Stimulated activated CD8-positive, alpha-beta memory T cell treated with anti-CD3 and anti-CD28 coated beads, Interleukin-7, amount 100 ng/mL, for 48 hours (primary cell): ENCODE data around the gene CCNE1.

Source experiments
- DNase-seq, 2 donors: peaks; one replicate each; pipeline ENCODE4 v3.0.0-alpha.2; 2020; ENCODE audit warnings: low read depth in 1 of 2; ENCODE audit errors: extremely low read depth in 1 of 2

The CCNE1 gene

DNA sequence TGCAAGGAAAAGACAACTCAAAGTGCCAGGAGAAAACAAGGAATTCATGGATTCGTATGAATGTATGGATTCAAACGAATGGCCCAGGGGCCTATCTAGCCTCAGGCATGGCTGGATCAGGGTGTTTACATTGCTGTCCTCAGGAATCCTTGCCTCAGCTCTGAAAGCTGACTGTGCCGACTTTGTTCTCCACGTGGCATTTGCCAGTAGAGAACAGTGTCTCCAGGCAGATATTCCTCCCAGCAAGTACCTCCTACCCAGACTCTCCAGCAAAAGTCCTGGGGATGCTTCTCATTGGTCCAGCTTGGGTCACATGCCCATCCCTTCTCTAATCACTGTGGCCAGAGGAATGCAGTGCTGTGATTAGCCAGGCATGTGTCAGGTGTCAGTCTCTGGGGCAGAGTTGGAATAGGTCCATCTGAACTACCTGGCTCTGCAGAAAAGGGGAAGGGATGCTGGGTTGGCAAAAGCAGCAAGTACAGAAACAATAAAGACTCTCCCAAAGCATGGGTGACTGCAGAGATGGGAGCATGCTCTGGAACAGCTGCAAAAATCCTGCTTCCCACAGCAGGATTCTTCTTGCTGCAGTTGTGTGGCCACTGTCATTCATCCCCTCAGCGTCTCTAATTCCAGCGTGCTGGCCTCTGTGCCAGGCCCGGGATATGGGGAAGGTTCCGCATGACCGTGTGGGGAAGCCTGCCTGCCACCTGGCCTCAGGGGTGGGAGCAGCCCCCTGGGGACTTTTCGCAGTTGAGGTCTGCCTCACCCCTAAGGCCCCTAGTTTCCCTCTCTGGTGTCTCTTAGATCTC, 30.0 kb downstream of the CCNE1 start:
- no peak for DNase-seq

- DNase-seq, result no peak
Observed at GRCh38 chr19:29842471-29843179, 30.8 kb downstream of the CCNE1 start.

- DNase-seq, result no peak
Observed at GRCh38 chr19:29843180-29844051, 31.6 kb downstream of the CCNE1 start.

GRCh38 chr19:29844891-29845573, 33.2 kb downstream of the CCNE1 start:
- DNase-seq, result peak; percentile 89 to 91

DNA sequence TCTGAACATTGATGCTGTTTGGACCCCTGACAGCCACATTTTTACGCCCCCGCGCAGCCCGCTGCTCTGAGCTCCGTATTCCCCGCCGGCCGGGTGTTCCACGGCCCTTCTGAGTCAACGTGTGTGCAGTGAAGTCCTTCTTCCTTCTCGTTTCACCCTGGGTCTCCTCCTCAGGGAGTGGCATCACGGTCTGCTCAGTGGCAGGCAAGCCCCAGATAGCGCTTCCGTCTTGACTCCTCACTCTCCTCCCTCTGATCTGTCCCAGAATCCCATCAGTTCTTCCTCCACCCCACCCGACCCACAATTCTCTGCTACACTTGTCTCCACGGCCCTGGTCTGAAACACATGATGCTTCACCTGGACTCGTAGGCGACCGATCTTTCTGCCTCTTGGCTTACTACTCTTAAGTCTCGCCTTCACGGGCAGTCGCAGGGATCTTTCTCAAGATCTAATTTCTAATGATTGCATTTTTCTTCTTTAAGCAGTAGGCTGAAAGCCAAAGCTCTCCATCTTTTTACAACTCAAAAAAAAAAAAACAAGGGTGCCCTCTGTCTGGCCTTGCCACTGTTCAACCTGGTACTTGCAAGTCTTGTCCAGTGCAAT, 33.9 kb downstream of the CCNE1 start:
- no peak for DNase-seq

- DNase-seq, result no peak
Observed at GRCh38 chr19:29849208-29849607, 37.4 kb downstream of the CCNE1 start.

DNA sequence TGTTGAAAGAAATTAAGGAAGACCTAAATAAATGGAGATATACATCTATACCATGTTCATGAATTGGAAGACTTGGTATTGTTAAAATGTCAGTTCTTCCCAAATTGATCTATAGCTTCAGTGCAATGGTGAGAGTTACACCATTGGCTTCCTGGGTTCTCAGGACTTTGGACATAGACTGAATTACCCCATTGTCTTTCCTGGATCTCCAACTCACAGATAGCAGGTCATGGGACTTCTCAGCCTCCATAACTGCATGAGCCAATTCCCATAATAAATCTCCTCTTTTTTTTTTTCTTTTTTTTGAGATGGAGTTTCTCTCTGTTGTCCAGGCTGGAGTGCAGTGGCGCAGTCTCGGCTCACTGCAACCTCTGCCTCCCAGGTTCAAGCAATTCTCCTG, 38.7 kb downstream of the CCNE1 start:
- DNase-seq, result no peak

DNA sequence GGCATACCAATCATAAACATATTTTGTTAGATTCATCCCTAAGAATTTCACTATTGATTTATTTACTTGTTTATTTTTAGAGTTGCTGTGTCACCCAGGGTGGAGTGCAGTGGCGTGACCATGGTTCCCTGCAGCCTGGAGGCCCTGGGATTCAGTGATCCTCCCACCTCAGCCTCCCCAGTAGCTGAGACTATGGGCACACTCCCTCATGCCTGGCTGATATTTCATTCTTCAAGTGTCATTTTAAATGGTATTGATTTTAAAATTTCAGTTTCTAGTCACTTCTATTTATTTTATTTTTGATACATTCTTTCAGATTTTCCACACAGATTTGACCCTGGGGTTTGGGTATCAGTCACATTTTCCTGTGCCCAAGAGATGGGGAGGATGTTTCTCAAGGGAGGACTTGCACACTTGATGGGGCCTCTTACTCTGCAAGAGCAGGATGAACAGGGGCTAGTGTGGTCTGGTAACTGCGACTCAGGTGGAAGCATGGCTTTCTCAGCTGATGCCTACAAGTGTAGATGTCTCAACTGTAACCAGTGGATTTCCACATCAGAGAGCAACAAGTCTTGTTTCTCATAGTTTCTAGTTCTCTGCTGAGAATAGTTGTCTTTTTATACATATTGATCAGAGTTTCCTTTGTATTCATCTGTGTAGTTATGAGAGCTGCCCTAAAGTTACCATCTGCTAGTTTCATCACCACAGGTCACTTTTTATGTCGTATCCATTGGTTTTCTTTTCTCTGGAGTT, 40.2 kb downstream of the CCNE1 start:
- peak in 1 of 2 donors; percentile 42 for DNase-seq

DNA sequence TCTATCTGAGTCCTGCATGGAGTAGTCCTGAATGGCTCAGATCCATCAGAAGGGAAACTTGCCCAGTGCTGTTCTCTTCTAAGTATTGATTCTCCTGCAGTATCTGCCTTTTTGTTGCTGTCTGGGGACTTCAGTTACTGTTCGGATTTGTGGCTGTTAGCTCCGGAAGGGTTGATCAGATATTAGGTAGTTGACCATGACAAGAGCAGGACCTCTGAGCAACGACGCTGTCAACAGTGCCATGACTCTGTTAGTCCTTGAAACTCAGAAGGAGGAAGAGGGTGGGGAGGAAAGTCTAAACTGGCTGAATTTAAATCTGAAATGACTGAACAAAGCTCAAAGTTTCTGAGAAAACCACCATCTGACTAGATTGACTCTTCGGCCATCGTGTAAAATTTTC, 42.2 kb downstream of the CCNE1 start:
- DNase-seq, result no peak

DNA sequence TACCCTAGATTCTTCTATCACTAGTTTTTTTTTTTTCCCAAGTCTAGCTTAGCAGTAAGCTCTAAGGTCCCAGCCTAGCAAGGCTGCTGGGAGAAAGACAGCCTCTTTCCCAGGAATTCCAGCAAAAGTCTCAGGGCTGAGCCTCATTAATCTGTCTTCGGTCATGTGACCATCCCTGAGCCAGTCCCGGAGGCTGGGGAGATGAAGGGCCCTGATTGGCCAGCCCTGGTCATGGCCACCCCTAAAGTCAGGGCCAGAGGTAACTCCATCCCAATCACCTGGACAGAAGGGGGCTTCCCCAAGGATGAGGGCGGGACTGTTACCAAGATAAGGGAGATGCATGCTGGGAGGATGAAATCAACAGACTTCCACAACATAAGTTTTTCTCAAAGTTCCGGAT, 43.3 kb downstream of the CCNE1 start:
- DNase-seq, result no peak

DNA sequence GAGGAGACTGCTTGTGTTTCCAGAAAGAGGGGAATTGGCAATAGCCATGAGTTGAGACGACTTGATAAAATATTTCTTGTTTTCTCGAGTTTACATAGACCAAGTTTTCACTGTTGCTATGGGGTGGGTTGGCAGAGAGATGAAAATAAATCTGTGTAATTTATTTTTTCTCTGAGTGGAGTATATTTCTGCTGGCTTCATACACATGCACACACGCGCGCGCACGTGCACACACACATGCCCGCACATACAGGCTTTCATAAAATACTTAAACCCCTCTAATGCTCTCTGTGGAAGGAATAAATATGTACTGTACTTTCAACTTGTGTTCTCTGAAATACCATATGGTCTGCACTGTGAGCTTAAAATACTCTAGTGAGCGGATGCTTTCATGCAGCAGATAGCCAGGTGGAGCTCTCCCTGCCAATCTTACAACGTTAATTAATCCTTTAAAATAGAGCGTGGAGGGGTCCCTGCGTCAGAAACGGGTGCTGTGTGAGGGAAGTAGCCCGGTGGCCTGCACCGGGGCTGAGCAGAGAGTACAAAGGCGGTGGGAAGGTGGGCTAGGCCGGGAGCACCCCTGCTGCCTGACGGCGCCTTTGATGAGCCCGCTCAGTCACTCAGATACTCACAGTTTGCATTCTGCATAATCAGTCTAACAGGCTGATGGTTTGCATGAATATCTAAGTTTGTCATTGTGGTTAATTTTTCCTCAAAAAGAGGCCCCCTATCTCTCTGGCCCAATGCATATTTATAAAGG, 44.1 kb downstream of the CCNE1 start:
- no peak for DNase-seq

DNA sequence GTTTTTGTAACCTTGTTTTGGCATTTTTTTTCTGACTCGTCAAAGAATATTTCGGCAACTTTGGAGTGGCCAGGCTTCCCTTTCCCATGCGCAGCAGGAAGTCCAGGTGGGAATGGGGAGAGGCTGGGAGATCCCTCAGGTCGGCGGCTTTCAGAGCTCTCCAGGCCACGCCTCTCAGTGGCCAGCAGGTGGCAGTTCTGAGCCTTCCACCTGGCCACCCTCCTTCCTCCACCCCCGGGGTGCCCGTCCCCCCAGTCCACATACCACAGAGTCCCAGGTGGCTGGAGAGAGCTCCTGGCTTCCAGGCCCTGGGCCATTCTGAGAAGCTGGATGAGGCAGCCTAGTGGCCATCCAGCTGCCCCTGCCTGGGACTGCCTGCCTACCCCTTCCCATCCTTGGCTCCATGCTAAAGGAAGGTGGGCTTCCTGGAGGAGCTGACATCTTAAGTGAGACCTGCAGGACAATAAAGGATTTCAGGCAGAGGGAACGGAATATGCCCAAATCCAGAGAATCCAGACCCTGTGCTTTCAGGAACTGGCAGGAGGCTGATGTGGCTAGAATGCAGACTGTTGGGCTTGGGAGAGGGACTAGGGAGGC, 46.3 kb downstream of the CCNE1 start:
- no peak for DNase-seq

DNA sequence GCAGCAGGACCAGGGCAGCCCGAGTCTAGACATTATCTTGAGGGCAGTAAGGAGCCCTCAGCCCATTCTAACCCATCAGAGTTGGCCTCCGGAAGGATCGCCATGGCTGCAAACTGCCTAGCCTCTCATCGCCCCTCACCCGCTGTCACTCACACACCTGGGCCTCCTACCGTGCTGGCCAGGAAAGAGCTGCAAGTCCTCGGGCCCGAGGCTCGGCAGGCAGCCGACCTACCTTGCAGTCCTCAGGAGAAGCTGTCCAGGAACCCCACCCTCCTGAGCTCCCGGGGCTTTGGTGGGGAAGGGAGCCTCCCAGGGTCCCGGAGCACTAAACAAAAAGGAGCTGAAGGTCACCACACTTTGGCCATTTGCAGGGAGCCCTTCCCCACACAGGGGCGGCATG, 46.8 kb downstream of the CCNE1 start:
- no peak for DNase-seq

DNA sequence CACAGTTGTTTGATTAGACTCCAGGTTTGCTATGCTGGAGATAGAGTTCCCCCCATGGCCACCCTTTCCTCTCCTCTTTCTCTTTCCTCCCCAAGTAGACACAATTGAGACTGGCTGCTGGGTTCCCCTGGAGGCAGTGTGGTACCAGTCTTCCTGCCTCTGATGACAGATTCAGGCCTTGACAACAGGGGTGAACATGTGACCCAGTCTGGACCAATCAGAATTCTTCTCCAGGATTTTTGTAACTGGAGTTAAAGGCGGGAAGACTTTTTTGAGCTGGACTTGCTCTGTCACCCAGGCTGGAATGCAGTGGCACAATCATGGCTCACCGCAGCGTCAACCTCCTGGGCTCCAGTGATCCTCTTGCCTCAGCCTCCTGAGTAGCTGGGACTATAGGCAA, 48.7 kb downstream of the CCNE1 start:
- no peak for DNase-seq

DNA sequence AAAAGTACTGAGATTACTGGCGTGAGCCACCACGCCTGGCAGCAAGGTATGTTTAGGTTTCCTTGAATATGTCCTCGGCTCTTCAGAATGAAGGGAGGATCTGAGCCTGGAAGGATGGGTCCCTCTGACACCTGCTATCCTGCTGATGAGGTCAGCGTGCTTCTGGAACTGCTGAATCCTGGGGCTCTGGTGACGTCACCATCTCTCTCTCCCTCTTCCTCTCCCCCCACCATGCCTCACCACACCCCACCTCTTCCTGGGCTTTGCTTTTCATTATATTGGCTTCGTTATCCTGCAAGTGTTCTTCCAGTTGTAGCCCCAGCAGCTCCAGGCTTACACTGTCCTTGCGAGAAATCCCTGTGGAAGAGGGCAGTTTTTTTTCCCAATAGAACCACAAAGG, 49.8 kb downstream of the CCNE1 start:
- no peak for DNase-seq

GRCh38 chr19:29866011-29866410, 54.2 kb downstream of the CCNE1 start:
- no peak for DNase-seq

- no peak for DNase-seq
Observed at GRCh38 chr19:29867984-29868383, 56.2 kb downstream of the CCNE1 start.

- DNase-seq, result no peak
Observed at GRCh38 chr19:29871143-29871542, 59.4 kb downstream of the CCNE1 start.
